Panc1 (cell line): ENCODE data around the gene IRGC. TPM values are rescaled to one million over a fixed set of nuclear protein-coding genes. Genes with fewer than 3 reads are reported as not detected.

Experiments used
- ATAC-seq: fragments of 200-7000 bp; cut with Tn5 transposase; 2 replicates; pipeline ENCODE4 v1.9.1; 2020; ENCODE audit warnings: mild to moderate bottlenecking, moderate library complexity
- BruUV-seq: library from RNA; stranded (reverse); fragments of 400-500 nt; replicated peaks from 2 replicates; lab custom pipeline; 2021; lab: Mats Ljungman, UMichigan
- CTCF ChIA-PET: fragments of 300-600 bp; sonication (Branson Sonifier 250); formaldehyde crosslinking; loops from one replicate; lab custom pipeline; 2022; ENCODE audit warnings: antibody characterized with exemption; lab: Charles Lee
- POLR2A ChIA-PET: fragments of 300-600 bp; sonication (Branson Sonifier 250); formaldehyde crosslinking; loops from one replicate; lab custom pipeline; 2022; ENCODE audit warnings: antibody characterized with exemption; lab: Charles Lee
- DNase-seq: peaks from one replicate; pipeline ENCODE4 v3.0.0-alpha.2; 2010; ENCODE audit warnings: low read depth, low spot score
- H3K27ac ChIP-seq: 2 replicates; pipeline ENCODE4 v1.5.1; 2011; ENCODE audit warnings: mild to moderate bottlenecking, low read length, inconsistent platforms
- H3K27me3 ChIP-seq: fragments of 200-500 bp; sonication (Bioruptor generic); 2 replicates; pipeline ENCODE4 v1.6.0; 2014; ENCODE audit warnings: low read length, inconsistent platforms; ENCODE audit not compliant: control insufficient read depth, insufficient read depth
- H3K36me3 ChIP-seq: fragments of 200-500 bp; sonication (Bioruptor generic); 2 replicates; pipeline ENCODE4 v1.5.1; 2014; ENCODE audit warnings: inconsistent platforms, mild to moderate bottlenecking, low read length, moderate library complexity; ENCODE audit not compliant: control insufficient read depth, insufficient read depth
- H3K4me1 ChIP-seq: 2 replicates; pipeline ENCODE4 v1.5.1; 2011; ENCODE audit warnings: inconsistent platforms, mild to moderate bottlenecking, low read length, moderate library complexity; ENCODE audit not compliant: control insufficient read depth, insufficient read depth
- H3K4me3 ChIP-seq, 2 experiments: 2 replicates each; pipeline ENCODE4 v1.5.1; 2011 to 2012; ENCODE audit warnings: low read depth in 2 of 2, low read length in 2 of 2, mild to moderate bottlenecking in 2 of 2, inconsistent platforms in 1 of 2, moderate library complexity in 1 of 2
- H3K9me3 ChIP-seq: fragments of 200-500 bp; sonication (Bioruptor generic); 2 replicates; pipeline ENCODE4 v1.5.1; 2014; ENCODE audit warnings: low read depth, mild to moderate bottlenecking, inconsistent platforms, low read length, moderate library complexity; ENCODE audit not compliant: control insufficient read depth, insufficient read depth
- CTCF ChIP-seq: fragments of 450-650 bp; IDR thresholded peaks from 2 replicates; pipeline ENCODE4 v1.5.1; 2017; ENCODE audit warnings: mild to moderate bottlenecking
- POLR2AphosphoS5 ChIP-seq: IDR thresholded peaks from 2 replicates; pipeline ENCODE4 v1.6.1; 2012; ENCODE audit warnings: mild to moderate bottlenecking, low read depth, low read length, moderate library complexity
- REST ChIP-seq, 2 experiments: IDR thresholded peaks; 2 replicates each; pipeline ENCODE4 v1.6.1; 2011 to 2012; ENCODE audit warnings: low read depth in 2 of 2, control low read depth in 1 of 2, low read length in 1 of 2, mild to moderate bottlenecking in 1 of 2, moderate library complexity in 1 of 2; ENCODE audit not compliant: insufficient read depth in 1 of 2
- SIN3A ChIP-seq: IDR thresholded peaks from 2 replicates; pipeline ENCODE4 v1.6.1; 2012; ENCODE audit warnings: low read depth, mild to moderate bottlenecking, low read length, moderate library complexity, borderline replicate concordance; ENCODE audit not compliant: insufficient read depth
- TCF7L2 ChIP-seq: IDR thresholded peaks from 2 replicates; pipeline ENCODE4 v1.6.1; 2011; ENCODE audit warnings: mild to moderate bottlenecking, low read depth, low read length, inconsistent platforms
- in situ Hi-C: cut with HindIII; loops from 2 replicates; pipeline ENCODE4 v1.10.0; 2016; ENCODE audit warnings: low sequenced_read_pairs, low pct_unique_long_range_greater_than_20kb
- intact Hi-C: fragments of 100-400 bp; cut with micrococcal nuclease; formaldehyde crosslinking; loops from one replicate; pipeline ENCODE4 v1.10.0; 2022; ENCODE audit not compliant: unreplicated experiment
- total RNA-seq: library from RNA; stranded (reverse); gene quantifications from one replicate; pipeline ENCODE4 v1.2.1, GENCODE V29; 2021; ENCODE audit not compliant: unreplicated experiment

The IRGC gene
- total RNA-seq, 1 experiment from 2014 or later = not detected

DNA sequence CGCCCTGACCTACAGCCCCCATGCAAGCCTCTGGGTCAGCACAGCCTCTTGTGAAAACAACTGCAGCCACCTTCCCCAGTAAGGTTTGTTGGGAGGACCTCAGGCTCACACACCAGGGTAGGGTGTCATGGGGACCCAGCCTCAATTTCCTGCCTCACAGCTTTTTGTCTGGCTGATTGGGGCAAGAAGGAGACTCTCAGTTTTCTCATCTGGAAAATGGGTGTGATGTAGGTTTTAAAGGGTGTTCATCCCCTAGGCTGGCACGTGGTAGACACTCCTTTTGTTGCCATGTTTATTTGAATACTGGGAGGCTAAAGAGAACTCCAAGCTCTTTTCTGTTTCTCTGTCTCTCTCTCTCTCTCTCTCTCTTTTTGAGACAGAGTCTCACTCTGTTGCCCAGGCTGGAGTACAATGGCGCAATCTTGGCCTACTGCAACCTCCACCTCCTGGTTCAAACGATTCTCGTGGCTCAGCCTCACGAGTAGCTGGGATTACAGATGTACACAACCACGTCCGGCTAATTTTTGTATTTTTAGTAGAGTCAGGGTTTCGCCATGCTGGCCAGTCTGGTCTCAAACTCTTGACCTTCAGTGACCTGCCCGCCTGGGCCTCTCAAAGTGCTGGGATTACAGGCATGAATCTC lies 27.7 kb upstream of the IRGC start:
- intact Hi-C loops = no loop called here
- no peaks in the 10 kb centered on the region for H3K4me1 ChIP-seq
- DNase-seq (no peak), ATAC-seq (no peak)
- H3K4me3 ChIP-seq = no peak overlapping the region
- TF ChIP-seq POLR2AphosphoS5 (no peak), CTCF (no peak), REST (IDR thresholded peaks at IDR 0.05; ENCODE audit: insufficient read depth in 1 of 2, low read depth in 2 of 2, low read length in 1 of 2) (no peak), TCF7L2 (no peak), SIN3A (no peak)
- CTCF ChIA-PET = interaction anchor here (0.5 to 0.7 kb wide), 2 partner anchors 12 to 263 kb away, joined by 3 to 7 read pairs; no protein-coding TSS in a partner anchor
- POLR2A ChIA-PET = no interaction called here
- no peaks in the 10 kb centered on the region for H3K27me3 ChIP-seq
- no peaks in the 10 kb centered on the region for H3K9me3 ChIP-seq
- H3K36me3 ChIP-seq = no peaks in the 10 kb centered on the region
- in situ Hi-C loops = no loop called here
- H3K27ac ChIP-seq = no peak overlapping the region
- BruUV-seq = no TSS peak

DNA sequence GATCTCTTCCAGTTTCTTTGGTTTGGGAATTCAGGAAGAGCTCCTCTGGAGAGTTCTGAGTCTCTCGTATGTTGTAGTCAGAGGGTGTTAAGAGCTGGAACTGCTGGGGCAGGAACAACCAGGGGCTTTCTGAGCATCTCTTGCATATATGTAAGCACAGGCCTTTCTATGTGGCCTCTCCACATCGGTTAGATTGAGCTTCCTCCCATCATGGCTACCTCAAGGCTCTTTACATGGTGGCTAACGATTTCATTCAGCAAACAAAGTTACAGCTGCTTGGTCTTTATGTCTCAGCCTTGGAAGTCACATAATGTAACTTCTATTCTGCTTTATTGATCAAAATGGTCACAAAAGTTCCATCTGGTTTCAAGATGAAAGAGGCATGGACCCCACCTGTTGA lies 25.4 kb upstream of the IRGC start:
- Histone ChIP-seq H3K9me3 (no peaks in the 10 kb centered on the region), H3K4me3 (no peak overlapping the region), H3K27ac (no peak overlapping the region), H3K4me1 (no peaks in the 10 kb centered on the region), H3K36me3 (no peaks in the 10 kb centered on the region), H3K27me3 (no peaks in the 10 kb centered on the region)
- no peak for DNase-seq
- in situ Hi-C loops = no loop called here
- BruUV-seq = no TSS peak
- intact Hi-C loops = no loop called here
- ChIA-PET CTCF (no interaction called here), POLR2A (no interaction called here)
- no peak for TF ChIP-seq POLR2AphosphoS5
- no peak for TF ChIP-seq TCF7L2
- TF ChIP-seq SIN3A = no peak
- no peak for TF ChIP-seq REST (IDR thresholded peaks at IDR 0.05; ENCODE audit: insufficient read depth in 1 of 2, low read depth in 2 of 2, low read length in 1 of 2)
- TF ChIP-seq CTCF = no peak
- ATAC-seq = no peak
